Activated CD8-positive, alpha-beta memory T cell treated with anti-CD3 and anti-CD28 coated beads, Interleukin-2, amount 50 U/mL, for 1 hour (primary cell): Measurements from ENCODE around the gene SPINDOC.
"Not testable (repeated sequence)": the region's sequence is repeated elsewhere in the genome, so short reads cannot be mapped to it uniquely, and the experiment has no call there.

Source experiments
- DNase-seq: peaks from one replicate; pipeline ENCODE4 v3.0.0-alpha.2; 2020; ENCODE audit errors: extremely low read depth

Gene SPINDOC, protein sequence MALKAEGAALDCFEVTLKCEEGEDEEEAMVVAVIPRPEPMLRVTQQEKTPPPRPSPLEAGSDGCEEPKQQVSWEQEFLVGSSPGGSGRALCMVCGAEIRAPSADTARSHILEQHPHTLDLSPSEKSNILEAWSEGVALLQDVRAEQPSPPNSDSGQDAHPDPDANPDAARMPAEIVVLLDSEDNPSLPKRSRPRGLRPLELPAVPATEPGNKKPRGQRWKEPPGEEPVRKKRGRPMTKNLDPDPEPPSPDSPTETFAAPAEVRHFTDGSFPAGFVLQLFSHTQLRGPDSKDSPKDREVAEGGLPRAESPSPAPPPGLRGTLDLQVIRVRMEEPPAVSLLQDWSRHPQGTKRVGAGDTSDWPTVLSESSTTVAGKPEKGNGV

DNA sequence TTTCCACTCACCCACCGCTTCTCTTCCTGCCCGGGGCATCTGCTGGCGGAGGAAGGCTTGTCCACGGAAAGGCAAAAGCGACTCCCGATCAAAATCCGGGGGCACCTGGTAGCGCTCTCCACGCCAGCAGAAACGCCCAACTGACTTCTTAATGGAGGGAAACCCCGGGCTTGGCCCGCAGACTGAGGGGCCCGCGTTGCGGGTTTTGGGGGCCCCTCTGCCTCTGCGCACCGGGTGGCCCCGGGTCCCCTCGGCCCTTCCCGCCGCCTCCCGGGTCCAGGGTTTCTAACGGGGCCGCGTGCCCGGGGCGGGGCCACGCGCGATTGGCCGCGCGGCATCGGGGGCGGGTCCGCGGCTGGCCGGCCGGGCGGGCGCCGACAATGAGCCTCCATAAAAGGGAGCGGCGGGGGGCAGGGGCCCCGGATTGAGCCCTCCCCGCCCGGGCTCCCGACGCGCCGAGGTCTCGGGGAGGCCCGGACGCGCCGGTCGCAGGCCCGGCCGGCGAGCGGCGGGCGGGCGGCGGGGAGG lies at the start of gene SPINDOC:
TSS of gene SPINDOC (plus strand) at position 422 of the 528 bp plus-strand sequence. CDS start 231 bp downstream, outside the sequence.
- DNase-seq = no peak

DNA sequence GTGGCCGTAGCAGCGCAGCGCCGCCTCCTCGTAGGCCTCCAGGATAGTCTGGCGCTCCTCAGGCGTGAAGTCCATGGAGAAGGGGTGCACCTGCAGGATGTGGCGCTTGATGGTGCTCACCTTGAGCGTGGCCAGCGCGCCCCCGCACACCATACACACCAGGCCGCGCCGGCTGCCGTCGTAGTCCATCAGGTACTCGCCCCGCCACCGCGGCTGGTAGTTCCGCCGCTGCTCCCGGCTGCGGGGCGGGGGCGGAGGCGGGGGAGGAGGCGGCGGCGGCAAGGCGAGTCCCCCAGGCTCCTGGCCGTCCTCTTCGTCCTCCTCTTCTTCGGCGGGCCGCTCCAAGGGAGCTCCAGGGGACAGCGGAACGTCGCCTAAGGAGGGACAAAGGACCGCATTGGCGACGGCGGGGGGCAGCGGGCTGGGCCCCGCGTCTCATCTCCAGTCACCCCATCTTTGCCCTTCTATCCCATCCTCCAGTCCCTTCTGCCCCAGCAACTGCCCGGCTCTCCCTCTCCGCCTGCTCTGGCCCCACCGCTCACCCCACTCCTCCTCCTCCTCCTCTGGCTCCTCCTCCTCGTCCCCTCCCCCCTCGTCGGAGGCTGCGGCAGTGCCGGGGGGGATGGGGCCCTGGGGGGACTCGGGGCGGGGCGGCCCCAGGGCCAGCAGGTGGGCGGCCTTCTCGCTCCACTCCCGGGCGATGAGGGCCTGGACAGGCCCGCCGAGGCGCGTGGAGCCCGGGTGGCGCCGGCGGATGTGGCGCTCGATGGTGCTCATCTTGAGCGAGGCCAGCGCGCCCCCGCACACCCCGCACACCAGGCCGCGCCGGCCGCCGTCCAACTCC lies 49.5 kb upstream of the SPINDOC start:
- DNase-seq = no peak

- DNase-seq = no peak
Measured at GRCh38 chr11:63764340-63764678, 48.9 kb upstream of the SPINDOC start.

- DNase-seq = no peak
Measured at GRCh38 chr11:63764679-63765647, 48.3 kb upstream of the SPINDOC start.

GRCh38 chr11:63765688-63766241 lies 47.5 kb upstream of the SPINDOC start:
- DNase-seq = no peak

- DNase-seq = no peak
Measured at GRCh38 chr11:63766531-63767235, 46.6 kb upstream of the SPINDOC start.

- DNase-seq = no peak
Measured at GRCh38 chr11:63767267-63767564, 46.0 kb upstream of the SPINDOC start.

DNA sequence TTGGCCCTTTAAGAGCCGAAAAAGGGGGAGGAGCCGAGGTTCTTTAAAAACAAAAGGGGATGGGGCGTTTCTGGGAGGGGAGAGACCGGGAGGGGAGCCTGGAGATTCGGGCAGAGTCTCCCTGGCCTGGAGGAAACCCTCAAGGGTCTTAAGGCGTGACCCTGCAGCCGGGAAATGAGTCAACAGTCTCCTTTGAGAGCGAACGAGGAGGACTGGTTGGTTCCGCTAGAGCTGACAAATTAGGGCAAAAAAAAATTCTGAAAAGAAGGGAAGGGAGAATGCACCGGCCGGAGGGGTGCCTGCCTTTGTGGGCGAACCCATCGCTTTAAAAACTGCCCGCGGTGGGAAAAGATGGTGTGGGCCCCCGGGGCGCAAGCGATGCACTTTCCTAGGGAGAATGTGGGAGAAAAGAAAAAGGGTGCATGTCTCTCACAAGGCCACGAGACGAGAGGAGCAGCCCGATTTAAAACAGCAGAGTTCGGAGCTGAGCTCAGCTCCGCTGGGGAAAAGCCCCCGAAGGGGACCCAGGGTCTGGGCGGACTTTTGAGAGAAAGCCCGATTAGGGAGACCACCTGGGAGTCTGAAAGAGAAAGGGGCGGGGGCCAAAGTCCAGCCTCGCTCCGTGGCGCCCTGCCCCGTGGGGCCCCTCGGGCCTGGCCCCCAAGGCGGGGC lies 45.6 kb upstream of the SPINDOC start:
- no peak for DNase-seq

GRCh38 chr11:63768237-63769041 lies 44.8 kb upstream of the SPINDOC start, which contains the start of gene ZFTA:
ZFTA (minus strand) TSS chr11:63768775; CDS start chr11:63768622, 153 bp downstream.
- no peak for DNase-seq

- no peak for DNase-seq
Measured at GRCh38 chr11:63769042-63769713, 44.1 kb upstream of the SPINDOC start.

GRCh38 chr11:63769714-63770455 lies 43.4 kb upstream of the SPINDOC start:
- DNase-seq = no peak

- DNase-seq = no peak
Measured at GRCh38 chr11:63770763-63771162, 42.5 kb upstream of the SPINDOC start.

- not testable (repeated sequence) for DNase-seq
Measured at GRCh38 chr11:63771741-63772318, 41.4 kb upstream of the SPINDOC start.

DNA sequence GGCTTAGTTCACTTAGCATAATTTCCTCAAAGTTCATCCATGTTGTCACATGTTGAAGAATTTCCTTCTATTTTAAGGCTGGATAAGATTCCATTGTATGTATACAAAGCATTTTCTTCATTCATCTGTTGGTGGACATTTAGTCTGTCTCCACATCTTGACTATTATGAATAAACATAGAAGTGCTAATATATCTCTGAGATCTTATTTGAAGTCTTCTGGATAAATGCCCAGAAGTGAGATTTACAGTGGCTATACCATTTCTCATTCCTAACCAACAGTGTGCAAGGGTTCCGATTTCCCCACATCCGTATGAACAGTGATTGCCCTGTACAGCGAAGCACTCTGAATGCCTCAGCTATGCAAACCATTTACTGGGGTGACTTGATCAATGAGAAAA lies 38.1 kb upstream of the SPINDOC start:
- no peak for DNase-seq

GRCh38 chr11:63779039-63779438 lies 34.2 kb upstream of the SPINDOC start:
- no peak for DNase-seq

- DNase-seq = no peak
Measured at GRCh38 chr11:63782749-63783148, 30.5 kb upstream of the SPINDOC start.

DNA sequence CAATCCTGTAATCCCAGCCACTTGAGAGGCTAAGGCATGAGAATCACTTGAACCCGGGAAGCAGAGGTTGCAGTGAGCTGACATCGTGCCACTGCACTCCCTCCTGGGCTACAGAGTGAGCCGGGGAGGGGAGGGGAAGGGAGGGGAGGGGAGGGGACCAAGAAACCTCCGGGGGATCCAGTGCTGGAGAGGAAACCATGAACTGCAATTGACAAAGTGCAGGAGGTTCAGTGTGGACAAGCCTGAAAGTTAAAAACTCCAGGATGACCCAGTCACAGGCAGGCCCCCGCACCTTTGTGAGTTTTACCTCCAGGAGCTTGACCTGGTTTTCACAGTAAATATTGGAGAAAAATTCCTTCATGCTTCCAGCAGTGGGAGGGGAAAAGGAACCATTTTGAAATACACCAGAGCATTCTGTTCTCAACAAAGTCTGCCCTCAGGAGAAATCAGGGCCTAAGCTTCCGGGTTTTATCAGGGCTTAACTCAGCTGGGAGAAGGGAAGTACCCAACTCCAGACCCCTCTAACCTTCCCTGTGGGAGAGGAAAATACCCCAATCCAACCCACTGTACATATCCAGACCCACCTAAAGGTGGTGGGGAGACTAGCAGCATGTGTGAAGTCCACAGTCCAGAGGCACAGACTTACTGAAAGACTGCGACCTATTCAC lies 29.2 kb upstream of the SPINDOC start:
- no peak for DNase-seq
